Esophagus squamous epithelium (tissue), 5 donors: ENCODE data around the gene RAB27B. TPM values are rescaled to one million over a fixed set of nuclear protein-coding genes. Genes with fewer than 3 reads are reported as not detected.

Experiments used
- DNase-seq: peaks from one replicate; lab custom pipeline; 2025; lab: John Stamatoyannopoulos, UW
- H3K27ac ChIP-seq, 4 donors: fragments of 200-600 bp; sonication (generic); one replicate each; pipeline ENCODE4 v1.5.1; 2016 to 2019; ENCODE audit warnings: mild to moderate bottlenecking in 1 of 4
- H3K27me3 ChIP-seq, 4 donors: fragments of 200-600 bp; sonication (generic); 1 replicate in 3 of 4; 2 replicates in 1 of 4; pipeline versions ENCODE4 v1.5.1 to v1.6.0; 2017 to 2021; ENCODE audit warnings: antibody characterized with exemption in 1 of 4
- H3K36me3 ChIP-seq, 3 donors: fragments of 200-600 bp; sonication (generic); one replicate each; pipeline ENCODE4 v1.5.1; 2016 to 2019
- H3K4me1 ChIP-seq, 3 donors: fragments of 200-600 bp; sonication (generic); one replicate each; pipeline ENCODE4 v1.5.1; 2017 to 2019
- H3K4me3 ChIP-seq, 4 donors: fragments of 200-600 bp; sonication (generic); 1 replicate in 3 of 4; 2 replicates in 1 of 4; pipeline ENCODE4 v1.5.1; 2016 to 2019; ENCODE audit warnings: mild to moderate bottlenecking in 2 of 4, moderate library complexity in 1 of 4
- H3K9me3 ChIP-seq, 3 donors: fragments of 200-600 bp; sonication (generic); one replicate each; pipeline ENCODE4 v1.5.1; 2016 to 2019
- POLR2A ChIP-seq, 4 donors: fragments of 450-650 bp; IDR thresholded peaks; one replicate each; pipeline ENCODE4 v1.6.1; 2017; ENCODE audit warnings: antibody characterized with exemption in 4 of 4, mild to moderate bottlenecking in 4 of 4, moderate library complexity in 3 of 4
- WGBS, 2 donors: methylation state at CpG; one replicate each; pipeline ENCODE4 v1.1.5; 2018; 5-methylcytosine and 5-hydroxymethylcytosine counted together
- intact Hi-C: fragments of 100-400 bp; cut with DNase I; formaldehyde crosslinking; loops from one replicate; pipeline ENCODE4 v1.15.0; 2022
- total RNA-seq, 4 donors: library from RNA; depleted of rRNA; stranded (reverse); fragments of >200 nt; gene quantifications; one replicate each; pipeline ENCODE4 v1.1.0, GENCODE V29; 2016
- TF ChIP-seq, protein P1 (sequence below), 6 experiments: fragments of 450-650 bp in 4 of 6; fragments of 200-600 bp in 2 of 6; sonication (generic) in 2 of 6; IDR thresholded peaks; one replicate each; pipeline ENCODE4 v1.5.1; 2016 to 2019; ENCODE audit warnings: antibody characterized with exemption in 6 of 6, mild to moderate bottlenecking in 4 of 6, moderate library complexity in 4 of 6
- donor health status: DM: yes; HTN: yes; CAD: no.

Gene RAB27B
- total RNA-seq, 4 donors from 2014 or later = 17.5 to 35.9 (median 32.1) TPM

GRCh38 chr18:54880395-54881105 is 52.3 kb downstream of the RAB27B start:
- TF ChIP-seq POLR2A (IDR thresholded peaks at IDR 0.05) = no peak
- TF ChIP-seq, protein P1, sequence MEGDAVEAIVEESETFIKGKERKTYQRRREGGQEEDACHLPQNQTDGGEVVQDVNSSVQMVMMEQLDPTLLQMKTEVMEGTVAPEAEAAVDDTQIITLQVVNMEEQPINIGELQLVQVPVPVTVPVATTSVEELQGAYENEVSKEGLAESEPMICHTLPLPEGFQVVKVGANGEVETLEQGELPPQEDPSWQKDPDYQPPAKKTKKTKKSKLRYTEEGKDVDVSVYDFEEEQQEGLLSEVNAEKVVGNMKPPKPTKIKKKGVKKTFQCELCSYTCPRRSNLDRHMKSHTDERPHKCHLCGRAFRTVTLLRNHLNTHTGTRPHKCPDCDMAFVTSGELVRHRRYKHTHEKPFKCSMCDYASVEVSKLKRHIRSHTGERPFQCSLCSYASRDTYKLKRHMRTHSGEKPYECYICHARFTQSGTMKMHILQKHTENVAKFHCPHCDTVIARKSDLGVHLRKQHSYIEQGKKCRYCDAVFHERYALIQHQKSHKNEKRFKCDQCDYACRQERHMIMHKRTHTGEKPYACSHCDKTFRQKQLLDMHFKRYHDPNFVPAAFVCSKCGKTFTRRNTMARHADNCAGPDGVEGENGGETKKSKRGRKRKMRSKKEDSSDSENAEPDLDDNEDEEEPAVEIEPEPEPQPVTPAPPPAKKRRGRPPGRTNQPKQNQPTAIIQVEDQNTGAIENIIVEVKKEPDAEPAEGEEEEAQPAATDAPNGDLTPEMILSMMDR (IDR thresholded peaks at IDR 0.05) = no peak
- peaks cover 0 to 29% (median 0%) of the 10 kb centered on the region in 3 donors for H3K36me3 ChIP-seq
- H3K27me3 ChIP-seq = no peaks in the 10 kb centered on the region
- WGBS, 2 donors = 66 to 81% methylated on average over 5 of the region's 5 CpGs
- H3K4me3 ChIP-seq = no peak overlapping the region
- intact Hi-C loops = no loop called here
- H3K27ac ChIP-seq = no peak overlapping the region
- no peaks in the 10 kb centered on the region for H3K4me1 ChIP-seq
- no peak for DNase-seq
- H3K9me3 ChIP-seq = no peaks in the 10 kb centered on the region

DNA sequence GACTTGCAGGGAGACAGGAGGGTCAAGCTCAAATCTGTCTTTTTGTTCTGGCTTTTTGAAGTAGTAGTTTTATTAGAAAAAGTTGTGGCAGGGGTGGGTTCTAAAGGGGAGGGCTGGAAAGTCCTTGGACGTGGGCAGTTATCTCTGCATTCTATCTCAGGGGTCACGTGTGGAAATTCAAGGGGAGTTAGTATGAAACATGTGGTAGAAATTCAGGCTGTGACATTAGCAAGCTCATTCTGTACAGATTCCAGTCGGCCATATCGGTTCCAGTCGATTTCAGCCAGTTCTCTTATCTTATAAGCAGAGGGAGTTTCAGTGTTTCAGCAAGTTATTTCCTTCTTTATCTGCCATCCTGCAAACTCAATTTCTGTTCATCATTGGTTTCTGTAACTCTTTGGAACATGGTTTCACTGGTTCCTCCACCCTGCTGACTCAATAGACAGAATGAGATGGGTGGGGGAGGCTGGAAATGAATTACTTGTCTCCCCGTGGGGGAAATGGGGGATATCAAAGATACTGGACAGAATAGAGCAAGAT is 53.0 kb downstream of the RAB27B start:
- no peaks in the 10 kb centered on the region for H3K9me3 ChIP-seq
- TF ChIP-seq POLR2A (IDR thresholded peaks at IDR 0.05) = no peak
- TF ChIP-seq, protein P1 (IDR thresholded peaks at IDR 0.05) = no peak
- 86 to 88% methylated on average over 5 to 6 of the region's 6 CpGs for WGBS, 2 donors
- H3K27me3 ChIP-seq = no peaks in the 10 kb centered on the region
- DNase-seq = no peak
- peaks cover 0 to 36% (median 0%) of the 10 kb centered on the region in 3 donors for H3K36me3 ChIP-seq
- no peaks in the 10 kb centered on the region for H3K4me1 ChIP-seq
- H3K4me3 ChIP-seq = no peak overlapping the region
- H3K27ac ChIP-seq = no peak overlapping the region
- intact Hi-C loops = no loop called here

- WGBS, 2 donors = 79 to 83% methylated on average over 4 of the region's 4 CpGs
- no peak overlapping the region for H3K27ac ChIP-seq
- no peak for TF ChIP-seq POLR2A (IDR thresholded peaks at IDR 0.05)
- TF ChIP-seq, protein P1 (IDR thresholded peaks at IDR 0.05) = no peak
Observed at GRCh38 chr18:54882318-54882717, 54.0 kb downstream of the RAB27B start.

GRCh38 chr18:54883816-54884604 is 55.7 kb downstream of the RAB27B start:
- no peak overlapping the region for H3K4me3 ChIP-seq
- DNase-seq = no peak
- no peak overlapping the region for H3K27ac ChIP-seq
- H3K4me1 ChIP-seq = no peaks in the 10 kb centered on the region
- TF ChIP-seq, protein P1 (IDR thresholded peaks at IDR 0.05) = no peak
- TF ChIP-seq POLR2A (IDR thresholded peaks at IDR 0.05) = no peak
- no peaks in the 10 kb centered on the region for H3K9me3 ChIP-seq
- intact Hi-C loops = no loop called here
- H3K36me3 ChIP-seq = peaks cover 0 to 50% (median 0%) of the 10 kb centered on the region in 3 donors
- H3K27me3 ChIP-seq = no peaks in the 10 kb centered on the region
- 79 to 83% methylated on average over 5 to 6 of the region's 6 CpGs for WGBS, 2 donors

More at GRCh38 chr18:54882318-54882717, 54.0 kb downstream of the RAB27B start:
- H3K4me3 ChIP-seq = no peak overlapping the region
- H3K27me3 ChIP-seq = no peaks in the 10 kb centered on the region
- peaks cover 0 to 36% (median 0%) of the 10 kb centered on the region in 3 donors for H3K36me3 ChIP-seq
- H3K4me1 ChIP-seq = no peaks in the 10 kb centered on the region
- no peaks in the 10 kb centered on the region for H3K9me3 ChIP-seq
- intact Hi-C loops = no loop called here
- no peak for DNase-seq

DNA sequence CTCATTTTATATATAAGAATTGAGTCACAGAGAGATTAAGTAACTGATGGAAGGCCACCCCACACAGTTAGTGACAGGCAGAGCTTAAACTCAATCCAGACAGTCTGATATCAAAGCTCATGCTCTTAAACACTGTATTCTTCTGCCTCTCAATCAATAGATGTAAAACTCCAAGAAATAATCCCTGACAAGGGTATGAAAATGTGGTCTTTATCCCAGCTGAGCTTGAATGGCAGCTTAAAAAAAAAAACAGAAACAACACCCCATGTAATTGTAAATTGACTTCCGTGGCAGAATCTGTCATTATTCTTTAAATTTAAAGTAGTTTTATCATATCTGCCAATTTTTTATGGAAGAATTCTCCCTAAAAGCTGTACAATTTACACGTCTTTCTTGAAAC is 60.1 kb downstream of the RAB27B start:
- DNase-seq = no peak
- Histone ChIP-seq H3K4me3 (no peak overlapping the region), H3K27me3 (no peaks in the 10 kb centered on the region), H3K27ac (no peak overlapping the region), H3K9me3 (no peaks in the 10 kb centered on the region), H3K4me1 (no peaks in the 10 kb centered on the region), H3K36me3 (peaks cover 0 to 48% (median 0%) of the 10 kb centered on the region in 3 donors)
- intact Hi-C loops = no loop called here
- TF ChIP-seq, protein P1 (IDR thresholded peaks at IDR 0.05) = no peak
- no peak for TF ChIP-seq POLR2A (IDR thresholded peaks at IDR 0.05)
- WGBS, 2 donors = 81 to 87% methylated on average over 2 of the region's 2 CpGs
